Measurements from ENCODE around the gene TMEM254. TPM values are rescaled to one million over a fixed set of nuclear protein-coding genes. Genes with fewer than 3 reads are reported as not detected.
"Not testable (repeated sequence)": the region's sequence is repeated elsewhere in the genome, so short reads cannot be mapped to it uniquely, and the experiment has no call there.

TMEM254 gene
- total RNA-seq, 1 donor from 2014 or later: 6.1 TPM

DNA sequence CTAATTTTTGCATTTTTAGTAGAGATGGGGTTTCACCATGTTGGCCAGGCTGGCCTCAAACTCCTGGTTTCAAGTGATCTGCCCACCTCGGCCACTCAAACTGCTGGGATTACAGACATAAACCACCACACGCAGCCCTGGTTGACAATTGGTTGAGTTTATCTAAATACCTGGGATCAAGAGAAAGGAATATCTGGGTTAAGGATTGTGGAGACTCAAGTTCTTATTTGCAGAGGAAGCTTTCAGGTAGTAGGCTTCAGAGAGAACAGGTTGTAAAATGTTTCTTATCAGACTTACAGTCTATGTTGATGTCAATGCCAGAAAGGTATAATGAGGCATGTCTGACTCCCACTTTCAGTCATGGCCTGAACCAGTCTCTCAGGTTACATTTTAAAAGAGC is 5.9 kb upstream of the TMEM254 start:
- DNase-seq (ENCODE audit: low spot score in 2 of 2): no peak
- FAIRE-seq: no peak

DNA sequence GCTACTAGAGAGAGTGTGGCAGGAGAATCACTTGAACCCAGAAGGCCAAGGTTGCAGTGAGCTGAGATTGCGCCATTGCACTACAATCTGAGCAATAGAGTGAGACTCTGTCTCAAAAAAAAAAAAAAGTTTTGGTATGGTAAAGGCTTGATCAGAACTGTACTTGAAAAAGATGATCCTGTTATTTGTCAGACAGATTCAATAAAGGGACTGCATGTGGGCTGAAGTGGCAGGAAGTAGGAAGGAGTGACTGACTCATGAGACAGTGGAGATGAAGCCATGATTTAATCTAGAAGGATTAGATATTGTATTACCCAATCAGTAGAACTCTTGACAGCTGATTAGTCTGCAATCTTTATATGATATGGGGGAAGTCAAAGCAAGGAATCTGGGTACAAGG is 2.7 kb upstream of the TMEM254 start:
- no peak for DNase-seq (ENCODE audit: low spot score in 2 of 2)
- FAIRE-seq: no peak

DNA sequence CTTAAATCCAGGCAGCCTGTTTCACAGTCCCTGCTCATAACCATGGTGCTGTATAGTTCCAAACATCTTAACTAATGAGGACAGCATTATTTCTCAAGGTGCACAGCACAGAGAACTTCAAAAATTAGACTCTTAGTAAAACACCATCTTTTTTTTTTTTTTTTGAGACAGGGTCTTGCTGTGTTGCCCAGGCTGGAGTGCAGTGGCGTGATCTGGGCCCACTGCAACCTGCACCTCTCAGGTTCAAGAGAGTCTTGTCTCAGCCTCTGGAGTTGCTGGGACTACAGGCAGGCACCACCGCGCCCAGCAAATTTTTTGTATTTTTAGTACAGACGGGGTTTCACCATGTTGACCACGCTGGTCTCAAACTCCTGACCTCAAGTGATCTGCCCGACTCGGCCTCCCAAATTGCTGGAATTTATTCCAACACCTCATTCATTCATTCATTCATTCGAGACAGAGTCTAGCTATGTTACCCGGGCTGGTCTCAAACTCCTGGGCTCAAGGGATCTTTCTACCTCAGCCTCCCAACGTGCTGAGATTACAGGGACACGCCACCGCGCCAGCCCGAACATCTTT is 507 bp upstream of the TMEM254 start:
- no peak for DNase-seq (ENCODE audit: low spot score in 2 of 2)
- FAIRE-seq: no peak

DNA sequence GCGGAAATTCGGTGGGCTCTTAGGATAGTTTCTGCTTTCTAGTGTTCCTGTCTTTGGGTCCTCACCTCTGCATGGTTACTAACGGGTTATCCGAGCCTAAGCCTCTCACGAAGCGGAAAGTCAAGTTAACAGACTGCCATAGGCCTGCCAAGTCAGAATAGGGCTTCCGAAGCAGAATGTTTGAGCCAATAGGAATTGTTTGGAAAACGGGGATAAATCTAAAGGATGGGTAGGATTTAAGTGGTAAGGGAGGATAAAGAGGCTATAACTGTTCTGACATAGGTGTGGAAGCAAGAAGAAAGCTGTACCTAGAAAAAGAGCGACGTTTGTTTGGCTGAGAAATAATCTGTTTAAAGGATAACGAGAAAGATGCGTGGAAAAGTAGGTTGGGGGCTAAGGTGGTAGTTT is 851 bp downstream of the TMEM254 start:
- no peak for FAIRE-seq
- DNase-seq (ENCODE audit: low spot score in 2 of 2): no peak

DNA sequence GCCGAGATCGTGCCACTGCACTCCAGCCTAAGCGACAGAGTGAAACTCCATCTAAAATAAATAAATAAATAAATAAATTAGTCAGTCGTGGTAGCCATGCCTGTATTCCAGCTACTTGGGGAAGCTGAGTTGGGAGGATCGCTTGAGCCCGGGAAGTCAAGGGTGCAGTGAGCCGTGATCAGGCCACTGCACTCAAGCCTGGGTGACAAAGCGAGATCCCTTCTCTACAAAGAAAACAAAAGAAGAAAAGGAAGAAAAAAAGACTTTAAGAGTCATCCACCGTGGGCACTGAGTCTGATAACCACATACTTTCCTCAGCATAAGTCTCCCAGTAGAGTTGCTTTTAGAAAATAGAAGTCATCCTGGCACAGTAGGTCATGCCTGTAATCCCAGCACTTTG is 2.6 kb downstream of the TMEM254 start:
- DNase-seq (ENCODE audit: low spot score in 2 of 2): no peak
- no peak for FAIRE-seq

DNA sequence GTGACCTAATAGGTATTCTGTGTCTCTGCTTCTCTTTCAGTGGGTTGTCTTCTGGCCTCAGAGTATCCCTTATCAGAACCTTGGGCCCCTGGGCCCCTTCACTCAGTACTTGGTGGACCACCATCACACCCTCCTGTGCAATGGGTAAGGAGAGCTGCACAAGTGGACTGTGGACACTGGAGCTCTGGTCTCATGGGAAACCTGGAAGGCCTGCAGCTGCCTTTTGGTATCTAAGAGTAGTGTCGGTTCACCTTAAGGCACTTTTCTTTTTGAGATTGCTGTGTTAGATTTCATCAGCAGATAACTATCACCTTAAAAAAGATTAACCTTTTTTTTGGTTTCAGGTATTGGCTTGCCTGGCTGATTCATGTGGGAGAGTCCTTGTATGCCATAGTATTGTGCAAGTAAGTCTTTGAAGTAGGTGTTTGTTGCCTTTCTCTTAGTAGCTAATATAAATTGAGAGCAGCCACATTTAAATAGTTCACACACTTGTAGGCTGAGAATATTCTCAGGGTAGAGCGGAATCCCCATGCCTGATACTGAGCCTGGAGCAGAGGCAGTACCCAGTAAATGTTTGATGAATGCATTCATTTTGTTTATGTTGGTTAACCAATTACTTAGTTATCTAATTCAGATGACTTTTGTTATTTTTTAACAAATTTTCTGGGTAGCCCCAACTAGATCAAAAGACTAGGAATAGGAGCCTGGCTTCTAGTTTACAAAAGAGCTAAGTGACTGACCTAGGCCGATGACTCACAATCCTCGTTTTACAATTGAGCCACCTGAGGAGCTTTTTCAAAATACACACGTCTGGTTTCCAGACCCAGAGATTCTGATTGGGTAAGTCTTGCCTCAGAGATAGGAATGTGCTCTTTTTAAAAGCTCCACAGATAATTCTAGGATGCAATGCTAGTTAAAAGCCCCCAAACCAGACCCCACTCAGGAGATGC is 3.6 kb downstream of the TMEM254 start:
- FAIRE-seq: no peak
- no peak for DNase-seq (ENCODE audit: low spot score in 2 of 2)

DNA sequence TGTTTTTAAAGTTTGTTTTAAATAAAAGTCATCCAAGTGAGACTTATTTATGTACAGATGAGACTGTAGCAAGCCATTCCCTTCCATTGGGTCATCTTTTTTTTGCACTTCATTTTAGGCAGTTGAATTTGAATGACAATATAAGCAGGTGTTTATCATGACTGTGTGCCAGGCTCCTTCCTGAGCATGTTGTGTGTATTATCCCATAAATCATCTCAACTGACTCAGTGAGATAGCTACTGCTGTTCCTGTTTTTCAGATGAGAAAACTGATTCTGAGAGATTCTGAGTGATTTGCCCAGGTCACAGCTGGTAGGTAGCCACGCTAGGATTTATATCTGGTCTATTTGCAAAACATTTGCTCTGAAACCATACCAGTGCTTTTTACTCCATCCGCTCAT is 11.7 kb downstream of the TMEM254 start:
- DNase-seq (ENCODE audit: low spot score in 2 of 2) (no peak), FAIRE-seq (no peak)

DNA sequence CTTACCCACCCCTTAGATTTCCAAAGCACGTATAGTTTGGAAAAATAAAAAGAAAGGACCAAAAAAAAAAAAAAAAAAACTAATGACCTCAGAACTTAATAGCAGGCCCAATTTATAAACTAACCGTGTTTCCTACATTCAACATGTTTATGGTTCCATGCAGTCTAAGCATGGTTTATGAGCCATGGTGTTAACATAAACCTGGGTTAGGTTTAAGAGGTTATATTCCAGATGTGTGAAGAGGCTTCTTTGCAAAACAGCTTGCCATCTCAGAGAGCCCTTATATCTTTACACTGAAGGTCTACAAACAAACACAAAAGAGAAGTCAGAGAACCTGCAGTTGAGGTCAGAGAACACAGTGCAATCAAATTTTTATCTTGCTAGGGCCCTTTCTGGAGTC is 15.8 kb downstream of the TMEM254 start:
- FAIRE-seq (no peak), DNase-seq (ENCODE audit: low spot score in 2 of 2) (no peak)

DNA sequence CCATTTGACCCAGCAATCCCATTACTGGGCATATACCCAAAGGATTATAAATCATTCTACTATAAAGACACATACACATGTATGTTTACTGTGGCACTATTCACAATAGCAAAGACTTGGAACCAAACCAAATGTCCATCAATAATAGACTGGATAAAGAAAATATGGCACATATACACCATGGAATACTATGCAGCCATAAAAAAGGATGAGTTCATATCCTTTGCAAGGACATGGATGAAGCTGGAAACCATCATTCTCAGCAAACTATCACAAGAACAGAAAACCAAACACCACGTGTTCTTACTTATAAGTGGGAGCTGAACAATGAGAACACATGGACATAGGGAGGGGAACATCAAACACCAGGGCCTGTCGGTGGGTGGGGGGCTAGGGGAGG is 19.8 kb downstream of the TMEM254 start:
- not testable (repeated sequence) for DNase-seq (ENCODE audit: low spot score in 2 of 2); FAIRE-seq

DNA sequence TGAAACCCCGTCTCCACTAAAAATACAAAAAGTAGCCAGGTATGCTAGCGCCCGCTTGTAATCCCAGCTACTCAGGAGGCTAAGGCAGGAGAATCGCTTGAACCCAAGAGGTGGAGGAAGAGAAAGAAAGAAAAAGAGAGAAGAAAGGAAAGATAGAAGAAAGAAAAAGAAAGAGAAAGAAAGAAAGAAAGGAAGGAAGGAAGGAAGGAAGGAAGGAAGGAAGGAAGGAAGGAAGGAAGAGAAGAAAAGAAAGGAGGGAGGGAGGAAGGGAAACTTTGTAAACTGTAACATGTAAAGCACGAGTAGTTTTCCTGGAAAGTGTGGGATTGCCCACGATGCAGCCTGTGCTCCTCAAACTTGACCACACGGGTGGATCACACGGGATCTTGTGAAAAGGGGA is 20.8 kb downstream of the TMEM254 start:
- not testable (repeated sequence) for DNase-seq (ENCODE audit: low spot score in 2 of 2); FAIRE-seq

DNA sequence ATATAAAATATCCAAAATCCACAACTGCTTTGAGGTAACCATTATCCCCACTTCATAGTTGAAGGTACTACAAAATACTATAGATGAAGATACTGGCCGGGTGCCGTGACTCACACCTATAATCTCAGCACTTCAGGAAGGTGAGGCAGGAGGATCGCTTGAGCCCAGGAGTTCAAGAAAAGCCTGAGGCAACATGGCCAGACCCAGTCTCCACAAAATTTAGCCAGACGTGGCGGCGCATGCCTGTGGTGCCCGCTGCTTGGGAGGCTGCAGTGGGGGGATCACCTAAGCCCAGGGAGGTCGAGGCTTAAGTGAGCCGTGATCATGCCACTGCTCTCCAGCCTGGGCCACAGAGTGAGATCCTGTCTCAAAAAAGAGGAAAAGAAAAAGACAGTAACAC is 21.7 kb downstream of the TMEM254 start:
- no peak for FAIRE-seq
- no peak for DNase-seq (ENCODE audit: low spot score in 2 of 2)

DNA sequence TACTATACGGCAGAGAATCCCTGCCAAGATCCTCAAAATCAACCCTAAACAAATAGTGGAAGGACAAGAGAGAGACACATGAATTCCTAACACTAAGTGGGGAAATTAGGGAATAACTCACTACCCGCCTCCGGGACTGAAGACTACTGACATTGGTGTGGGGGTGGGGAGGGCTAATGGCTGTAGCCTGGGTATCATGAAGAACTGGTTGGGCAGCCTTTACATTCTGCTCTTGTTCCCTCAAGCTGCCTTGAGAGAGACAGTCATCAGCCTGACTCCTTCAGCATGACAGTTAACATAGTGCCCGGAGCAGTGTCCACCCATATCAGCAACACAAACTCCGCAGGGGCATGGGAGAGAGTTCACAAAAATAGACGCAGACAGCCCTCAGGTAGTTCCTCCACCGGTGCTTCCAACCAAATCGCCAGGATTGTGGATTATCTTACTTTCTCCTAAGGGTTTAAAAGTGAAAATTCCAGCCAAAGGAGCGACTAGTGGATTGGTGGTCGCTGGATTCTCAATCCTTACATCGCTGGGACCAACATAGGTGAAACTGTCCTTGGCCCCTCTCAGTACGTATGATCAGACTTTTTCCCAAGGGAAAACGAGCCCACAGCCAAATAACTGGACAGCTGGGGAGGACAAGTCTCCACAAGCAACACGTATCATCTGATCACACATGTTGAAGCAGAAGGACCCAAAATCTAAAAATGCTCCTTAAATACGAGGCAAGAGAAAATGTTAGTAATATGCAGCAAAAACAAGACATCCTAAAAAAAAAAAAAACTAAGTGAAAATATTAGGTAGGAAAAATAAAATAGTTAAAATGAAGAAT is 22.6 kb downstream of the TMEM254 start:
- FAIRE-seq (no peak), DNase-seq (ENCODE audit: low spot score in 2 of 2) (no peak)

DNA sequence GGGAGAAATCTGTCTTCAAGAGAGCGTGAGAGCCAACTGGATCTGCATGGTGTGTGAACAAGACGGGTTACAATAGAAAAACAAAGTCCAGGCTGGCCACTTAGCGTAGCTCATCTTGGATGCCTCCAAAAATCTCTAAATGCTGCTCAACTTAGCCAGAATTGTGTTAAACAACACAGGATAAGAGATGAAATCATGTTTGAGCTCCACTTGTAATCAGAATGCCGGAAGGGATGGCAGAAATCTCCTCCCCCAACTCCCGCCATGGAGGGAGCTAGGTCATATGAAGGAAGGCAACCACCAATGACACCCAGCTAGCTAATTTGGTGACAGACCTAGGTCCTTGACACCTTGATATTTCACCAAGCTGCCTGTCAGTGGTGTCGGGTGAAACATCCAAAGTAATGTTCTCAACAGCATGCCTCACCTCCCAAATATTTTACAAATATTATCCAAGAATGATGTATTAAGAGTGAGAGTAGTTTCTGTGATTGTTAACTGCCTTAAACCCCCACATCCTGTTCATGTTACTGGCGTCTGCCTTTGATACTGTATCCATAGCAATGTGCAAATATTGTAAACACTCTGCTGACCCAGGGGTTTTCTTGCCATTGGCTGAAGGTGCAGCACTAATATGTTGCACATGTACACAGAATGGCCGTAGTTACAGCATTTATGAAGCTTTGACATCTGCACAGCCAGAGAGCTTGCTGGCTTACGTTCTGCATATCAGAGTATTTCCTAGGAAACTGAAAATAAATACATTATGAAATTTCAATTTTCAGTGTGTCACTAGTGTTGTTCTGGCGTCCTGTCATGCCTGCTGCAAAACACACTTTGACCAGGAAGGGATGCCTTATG is 25.8 kb downstream of the TMEM254 start:
- FAIRE-seq (no peak), DNase-seq (ENCODE audit: low spot score in 2 of 2) (no peak)

DNA sequence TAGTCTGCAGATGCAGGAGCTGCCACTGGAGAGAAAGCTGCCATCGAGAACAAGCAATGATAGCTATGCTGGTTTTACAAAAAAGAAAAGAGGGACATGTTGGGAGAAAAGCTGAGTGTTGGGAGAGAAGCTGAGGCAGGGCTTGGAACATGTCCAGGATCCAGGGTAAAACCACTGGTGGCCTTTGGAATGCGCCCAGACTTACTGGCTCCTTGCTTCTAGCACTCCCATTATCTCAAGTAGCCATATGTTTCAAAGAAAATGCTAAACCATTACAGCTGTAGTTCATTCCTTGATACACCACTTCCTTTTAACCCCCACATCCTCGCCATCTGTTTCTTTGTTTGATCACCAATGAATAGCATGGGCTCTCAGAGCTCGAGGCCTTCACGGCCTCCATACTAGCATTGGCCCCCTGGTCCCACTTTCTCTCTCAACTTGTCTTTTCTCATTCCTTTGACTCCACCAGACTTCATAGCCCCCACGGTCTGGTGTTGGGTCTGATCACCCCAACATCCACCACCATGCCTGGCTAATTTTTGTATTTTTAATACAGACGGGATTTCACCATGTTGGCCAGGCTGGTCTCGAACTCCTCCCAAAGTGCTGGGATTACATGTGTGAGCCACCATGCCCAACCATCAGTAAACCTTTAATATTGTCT is 30.2 kb downstream of the TMEM254 start:
- FAIRE-seq: no peak
- no peak for DNase-seq (ENCODE audit: low spot score in 2 of 2)

DNA sequence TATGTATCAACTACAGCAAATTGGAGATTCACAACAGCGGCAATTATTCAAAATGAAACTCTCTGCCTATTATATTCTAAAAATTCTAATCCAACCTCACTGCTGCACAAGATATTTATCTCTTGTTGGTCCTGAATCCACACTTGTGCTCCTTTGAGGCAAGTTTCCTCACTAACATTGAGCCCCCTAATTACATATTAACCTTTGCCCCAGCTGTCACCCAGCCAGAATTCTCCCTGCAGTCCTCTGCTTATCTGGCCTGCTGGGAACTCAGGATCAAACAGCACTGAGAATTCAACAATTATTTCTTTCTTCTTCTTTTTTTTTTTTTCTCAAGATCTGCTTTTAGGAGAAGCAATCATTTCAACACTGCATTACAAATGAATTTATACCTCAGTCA is 32.5 kb downstream of the TMEM254 start:
- no peak for DNase-seq (ENCODE audit: low spot score in 2 of 2)
- FAIRE-seq: no peak

DNA sequence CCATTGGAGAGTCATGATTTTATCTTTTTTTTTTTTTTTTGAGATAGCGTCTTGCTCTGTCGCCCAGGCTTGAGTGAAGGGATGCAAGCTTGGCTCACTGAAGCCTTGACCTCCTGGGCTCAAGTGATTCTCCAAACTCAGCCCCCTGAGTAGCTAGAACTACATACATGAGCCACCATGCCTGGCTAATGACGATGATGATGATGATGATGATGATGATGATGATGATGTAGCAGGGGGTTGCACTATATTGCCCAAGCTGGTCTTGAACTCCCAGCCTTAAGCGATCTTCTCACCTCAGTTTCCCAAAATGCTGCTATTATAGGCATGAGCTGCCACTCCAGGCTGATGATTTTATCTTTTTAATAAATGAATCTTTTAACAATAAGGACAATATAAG is 40.2 kb downstream of the TMEM254 start:
- DNase-seq (ENCODE audit: low spot score in 2 of 2) (no peak), FAIRE-seq (no peak)

DNA sequence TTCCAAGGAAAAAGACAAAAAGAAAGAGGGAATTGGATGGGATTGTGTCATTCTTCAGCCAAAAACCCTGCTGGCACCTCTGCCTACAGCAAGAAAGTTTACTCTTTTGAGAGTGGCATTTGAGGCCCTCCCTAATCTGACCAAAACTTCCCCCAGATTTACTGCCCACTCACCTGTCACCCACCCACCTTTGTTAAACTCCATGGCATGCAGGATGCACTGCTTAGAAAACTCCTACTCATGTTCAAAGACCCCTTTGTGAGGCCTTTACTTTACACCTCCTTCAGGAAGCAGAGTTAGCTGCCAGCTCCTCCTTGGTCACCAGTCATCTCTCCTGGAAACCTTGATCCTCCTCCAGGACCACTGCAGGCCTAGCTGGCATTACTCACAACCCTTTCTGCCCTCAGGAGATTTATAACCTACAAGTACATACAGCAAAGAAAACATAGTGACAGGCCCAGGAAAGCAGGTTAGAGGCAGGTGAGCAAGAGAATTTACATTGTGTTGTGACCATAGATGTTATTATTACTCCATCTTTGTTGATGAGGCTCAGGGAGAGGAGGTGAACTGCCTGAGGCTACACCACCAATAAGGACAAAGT is 43.7 kb downstream of the TMEM254 start:
- FAIRE-seq (no peak), DNase-seq (ENCODE audit: low spot score in 2 of 2) (no peak)

DNA sequence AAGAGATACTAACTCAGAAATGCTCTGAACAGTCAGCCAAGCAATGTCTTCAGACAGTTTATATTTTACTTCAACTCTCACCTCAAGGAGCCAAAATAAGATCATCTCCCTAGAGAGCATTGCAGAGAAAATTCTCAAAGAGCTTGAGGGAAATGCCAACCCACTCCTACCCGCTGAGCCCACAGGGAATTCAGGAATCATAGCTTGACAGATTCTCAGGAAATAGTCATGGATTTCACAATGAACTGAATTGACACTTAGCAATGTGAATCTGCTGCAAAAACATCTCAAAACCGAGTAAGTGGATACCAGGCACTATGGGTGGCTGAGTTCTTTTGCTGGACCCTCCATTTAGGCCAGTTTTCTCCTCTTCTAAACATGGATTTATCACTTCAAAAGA is 44.3 kb downstream of the TMEM254 start:
- FAIRE-seq: no peak

DNA sequence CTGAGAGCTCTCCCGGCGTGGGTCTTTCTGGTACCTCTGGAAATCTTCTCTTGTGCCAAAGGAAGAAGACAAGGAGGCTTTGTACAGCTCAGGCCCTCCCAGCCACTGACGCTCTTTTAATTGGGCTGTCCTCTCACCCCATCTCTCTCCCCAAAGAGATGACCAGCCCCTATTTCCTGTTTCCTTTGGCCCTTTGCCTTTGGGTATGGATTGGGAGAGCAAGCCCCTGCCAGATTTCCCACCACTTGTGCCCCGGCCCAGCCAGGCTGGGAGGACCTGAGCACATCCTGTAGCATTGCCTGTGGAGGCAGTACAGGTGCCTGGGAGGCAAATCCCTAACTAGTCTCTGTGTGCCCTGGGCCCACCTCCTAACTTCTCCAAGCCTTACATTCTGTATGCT is 48.4 kb downstream of the TMEM254 start:
- no peak for DNase-seq (ENCODE audit: low spot score in 2 of 2)
- FAIRE-seq: no peak

More for the DNA sequence above, 44.3 kb downstream of the TMEM254 start:
- DNase-seq (ENCODE audit: low spot score in 2 of 2): no peak

Data from frontal cortex (tissue), 4 donors.